Kidney (tissue), 14 donors: ENCODE measurements around the gene SERPINI2. TPM values are rescaled to one million over a fixed set of nuclear protein-coding genes. Genes with fewer than 3 reads are reported as not detected.

Source experiments
- DNase-seq, 5 donors: peaks; one replicate each; pipeline ENCODE4 v3.0.0-alpha.2; 2013 to 2020
- FAIRE-seq: peaks from 2 replicates; lab custom pipeline; 2012; peaks lifted over from hg19 to GRCh38; lab: Jason Lieb, UNC
- H3K27ac ChIP-seq, 2 donors: one replicate each; pipeline ENCODE4 v1.7.0; 2013; ENCODE audit warnings: low read depth in 2 of 2, low read length in 2 of 2, inconsistent platforms in 1 of 2
- H3K27me3 ChIP-seq: one replicate; pipeline ENCODE4 v1.7.1; 2013; ENCODE audit warnings: low read length, inconsistent platforms; ENCODE audit not compliant: control insufficient read depth, insufficient read depth
- H3K36me3 ChIP-seq, 3 donors: one replicate each; pipeline versions ENCODE4 v1.7.0 to v1.7.1; 2013; ENCODE audit warnings: low read length in 3 of 3, control low read depth in 1 of 3, inconsistent platforms in 1 of 3; ENCODE audit not compliant: insufficient read depth in 3 of 3, control insufficient read depth in 2 of 3
- H3K4me1 ChIP-seq, 3 donors: one replicate each; pipeline versions ENCODE4 v1.7.0 to v1.7.1; 2013; ENCODE audit warnings: low read length in 3 of 3, inconsistent platforms in 1 of 3, low read depth in 1 of 3; ENCODE audit not compliant: control insufficient read depth in 2 of 3, insufficient read depth in 2 of 3
- H3K4me3 ChIP-seq, 3 donors: one replicate each; pipeline versions ENCODE4 v1.7.0 to v1.8.1; 2013; ENCODE audit warnings: low read length in 3 of 3, control low read depth in 1 of 3, inconsistent platforms in 1 of 3
- H3K9ac ChIP-seq, 3 donors: one replicate each; pipeline versions ENCODE4 v1.7.0 to v1.7.1; 2013; ENCODE audit warnings: low read length in 3 of 3, control low read depth in 1 of 3, inconsistent platforms in 1 of 3
- H3K9me3 ChIP-seq, 3 donors: one replicate each; pipeline versions ENCODE4 v1.7.0 to v1.7.1; 2013; ENCODE audit warnings: low read length in 3 of 3, control low read depth in 1 of 3, inconsistent platforms in 1 of 3; ENCODE audit not compliant: control insufficient read depth in 2 of 3, insufficient read depth in 1 of 3
- intact Hi-C: fragments of 100-400 bp; cut with DNase I; formaldehyde crosslinking; loops from one replicate; pipeline ENCODE4 v1.11.1; 2022
- polyA plus RNA-seq: library from polyadenylated mRNA; stranded (reverse); fragments of 350-450 nt; fragmentation: Illumina TruSeq; extraction: RNeasy Lipid Tissue Mini Kit (QIAGEN cat#74804); gene quantifications from one replicate; pipeline ENCODE4 v1.2.3, GENCODE V29; 2014; ENCODE audit warnings: low read depth, low replicate concordance; ENCODE audit not compliant: insufficient read depth
- total RNA-seq: library from RNA; stranded (reverse); fragmentation: NEBNext Ultra II Directional; extraction: Animal tissue kit (Norgen Biotek cat#: 25700); gene quantifications from one replicate; pipeline ENCODE4 v1.2.1, GENCODE V29; 2021
- TF ChIP-seq, protein P1 (sequence below): IDR thresholded peaks from 3 replicates; pipeline ENCODE4 v1.5.1; 2012; ENCODE audit warnings: mild to moderate bottlenecking, moderate library complexity, borderline replicate concordance; ENCODE audit not compliant: insufficient read depth; ENCODE audit errors: extremely low read depth
- donor health status: control.
- donor health status: control.
- donor health status: control.
- donor health status: control.
- donor health status: control.
- donor health status: DM: yes; HTN: yes; CAD: no.
- donor health status: Normal renal cell carcinoma (clear cell type).

SERPINI2 gene
- total and polyA plus RNA-seq, 2 donors from 2014 or later, result not detected

DNA sequence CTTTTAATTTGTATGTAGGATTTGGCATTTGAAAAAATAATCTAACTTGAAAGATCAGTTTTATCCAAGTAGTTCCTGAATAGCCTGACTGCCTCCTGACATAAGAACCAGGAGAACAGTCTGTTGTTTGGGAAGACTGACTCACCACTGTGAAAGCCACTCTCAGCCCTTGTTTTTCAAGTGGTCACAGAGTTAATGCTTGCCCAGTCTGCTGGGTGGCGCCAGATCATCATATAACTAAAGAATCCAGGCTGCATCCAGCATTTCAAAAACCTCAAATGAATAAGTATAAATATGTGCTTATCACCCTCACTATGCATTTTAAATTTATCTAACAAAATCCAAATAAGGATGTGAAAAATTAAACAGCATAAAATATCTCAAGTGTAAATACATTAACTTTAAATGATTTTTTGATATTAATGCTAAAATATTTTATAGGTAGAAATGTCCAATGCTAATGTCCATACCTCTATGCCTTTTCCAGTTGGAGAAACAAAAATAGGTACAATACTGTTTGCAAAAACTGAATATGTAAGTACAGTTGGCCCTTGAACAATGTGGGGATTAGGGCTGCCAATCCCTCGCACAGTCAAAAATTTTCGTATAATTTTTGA, 66.9 kb downstream of the SERPINI2 start:
- TF ChIP-seq, protein P1, sequence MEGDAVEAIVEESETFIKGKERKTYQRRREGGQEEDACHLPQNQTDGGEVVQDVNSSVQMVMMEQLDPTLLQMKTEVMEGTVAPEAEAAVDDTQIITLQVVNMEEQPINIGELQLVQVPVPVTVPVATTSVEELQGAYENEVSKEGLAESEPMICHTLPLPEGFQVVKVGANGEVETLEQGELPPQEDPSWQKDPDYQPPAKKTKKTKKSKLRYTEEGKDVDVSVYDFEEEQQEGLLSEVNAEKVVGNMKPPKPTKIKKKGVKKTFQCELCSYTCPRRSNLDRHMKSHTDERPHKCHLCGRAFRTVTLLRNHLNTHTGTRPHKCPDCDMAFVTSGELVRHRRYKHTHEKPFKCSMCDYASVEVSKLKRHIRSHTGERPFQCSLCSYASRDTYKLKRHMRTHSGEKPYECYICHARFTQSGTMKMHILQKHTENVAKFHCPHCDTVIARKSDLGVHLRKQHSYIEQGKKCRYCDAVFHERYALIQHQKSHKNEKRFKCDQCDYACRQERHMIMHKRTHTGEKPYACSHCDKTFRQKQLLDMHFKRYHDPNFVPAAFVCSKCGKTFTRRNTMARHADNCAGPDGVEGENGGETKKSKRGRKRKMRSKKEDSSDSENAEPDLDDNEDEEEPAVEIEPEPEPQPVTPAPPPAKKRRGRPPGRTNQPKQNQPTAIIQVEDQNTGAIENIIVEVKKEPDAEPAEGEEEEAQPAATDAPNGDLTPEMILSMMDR, result peak; percentile 34
- Histone ChIP-seq H3K36me3 (no peaks in the 10 kb centered on the region), H3K27ac (no peak overlapping the region), H3K27me3 (no peaks in the 10 kb centered on the region), H3K4me1 (no peaks in the 10 kb centered on the region), H3K9me3 (no peaks in the 10 kb centered on the region), H3K9ac (no peak overlapping the region), H3K4me3 (no peak overlapping the region)
- DNase-seq, result peak in 4 of 5 donors; percentile 38 to 76 (median 52)
- intact Hi-C loops, result no loop called here
- no peak for FAIRE-seq

DNA sequence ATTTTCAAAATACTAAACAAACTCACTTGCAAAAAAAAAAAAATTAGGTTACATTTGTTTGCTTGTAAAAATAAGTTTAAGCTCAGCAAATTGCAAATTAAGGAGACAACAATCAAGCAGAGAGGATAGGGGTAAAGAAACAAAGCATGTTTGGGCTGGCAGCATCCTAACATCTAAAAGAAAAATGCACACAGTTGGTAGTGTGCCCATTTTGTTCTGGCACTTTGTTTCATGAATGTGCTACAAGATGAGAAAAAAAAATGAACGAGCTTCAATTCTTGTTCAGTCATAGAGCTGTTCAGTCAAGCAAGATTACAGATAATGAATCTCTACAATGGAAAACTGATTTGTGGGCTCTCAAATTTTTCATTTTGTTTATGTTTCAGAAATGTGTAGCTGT, 76.0 kb downstream of the SERPINI2 start:
- TF ChIP-seq, protein P1, result no peak
- Histone ChIP-seq H3K9me3 (no peaks in the 10 kb centered on the region), H3K4me1 (no peaks in the 10 kb centered on the region), H3K9ac (no peak overlapping the region), H3K36me3 (no peaks in the 10 kb centered on the region), H3K27ac (no peak overlapping the region), H3K27me3 (no peaks in the 10 kb centered on the region), H3K4me3 (no peak overlapping the region)
- no peak for DNase-seq
- no peak for FAIRE-seq
- intact Hi-C loops, result no loop called here

DNA sequence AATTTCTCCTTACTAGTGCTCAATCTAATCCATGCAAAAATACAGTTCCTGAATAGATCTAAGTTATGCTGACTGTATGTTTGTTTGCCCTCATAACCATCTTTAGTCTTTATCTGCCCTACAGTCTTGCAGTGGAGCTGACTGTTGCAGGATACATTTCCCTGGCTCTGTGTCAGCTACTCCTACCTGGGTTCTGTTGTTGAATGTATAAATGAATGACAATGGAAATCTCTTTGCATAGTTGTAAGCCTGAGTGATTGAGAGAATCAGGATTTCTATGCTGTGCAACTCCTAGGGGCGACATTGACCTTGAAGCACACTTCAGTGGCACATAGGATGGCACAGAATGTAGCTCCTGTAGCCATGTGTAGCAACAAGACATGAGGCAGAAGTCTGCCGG, 77.8 kb downstream of the SERPINI2 start:
- intact Hi-C loops, result no loop called here
- TF ChIP-seq, protein P1, result no peak
- no peak for DNase-seq
- no peak overlapping the region for H3K27ac ChIP-seq
- H3K9me3 ChIP-seq, result no peaks in the 10 kb centered on the region
- no peaks in the 10 kb centered on the region for H3K4me1 ChIP-seq
- no peak for FAIRE-seq
- no peak overlapping the region for H3K9ac ChIP-seq
- H3K27me3 ChIP-seq, result no peaks in the 10 kb centered on the region
- no peak overlapping the region for H3K4me3 ChIP-seq
- H3K36me3 ChIP-seq, result no peaks in the 10 kb centered on the region

DNA sequence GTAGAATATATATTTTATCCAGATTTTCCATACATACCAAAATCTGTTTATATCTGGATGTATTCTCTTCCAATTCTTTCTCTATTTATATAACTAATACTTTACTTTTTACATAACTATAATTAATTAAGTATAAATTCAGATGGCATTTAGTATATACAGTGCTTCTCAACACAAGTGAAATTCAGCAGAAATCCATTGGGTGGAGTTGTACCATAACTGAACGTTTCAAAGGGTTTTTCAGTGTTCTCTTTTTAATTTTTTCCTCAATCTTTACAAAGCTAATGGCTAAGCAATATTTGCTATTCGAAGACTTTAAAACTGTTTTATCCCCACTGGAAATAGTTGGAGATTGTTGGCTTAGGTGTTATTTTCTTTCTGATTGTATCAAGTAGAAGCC, 79.8 kb downstream of the SERPINI2 start:
- TF ChIP-seq, protein P1, result no peak
- no peak for FAIRE-seq
- DNase-seq, result no peak

More for the DNA sequence above, 79.8 kb downstream of the SERPINI2 start:
- H3K27me3 ChIP-seq, result no peaks in the 10 kb centered on the region
- no peaks in the 10 kb centered on the region for H3K36me3 ChIP-seq
- H3K9ac ChIP-seq, result no peak overlapping the region
- no peak overlapping the region for H3K27ac ChIP-seq
- H3K4me1 ChIP-seq, result no peaks in the 10 kb centered on the region
- intact Hi-C loops, result no loop called here
- no peak overlapping the region for H3K4me3 ChIP-seq
- no peaks in the 10 kb centered on the region for H3K9me3 ChIP-seq
